CD4-positive, alpha-beta T cell (primary cell): ENCODE results near the gene RNF223. TPM values are rescaled to one million over a fixed set of nuclear protein-coding genes. Genes with fewer than 3 reads are reported as not detected.
A peak's percentile ranks its signal among the peaks of the same experiment; 100 is the strongest.

ENCODE experiments used
- ATAC-seq: fragments of 200-7000 bp; cut with Tn5 transposase; one replicate; pipeline ENCODE4 v1.10.0; 2022; ENCODE audit warnings: mild to moderate bottlenecking; ENCODE audit not compliant: poor library complexity
- CTCF ChIA-PET: fragments of 350-600 bp; sonication (Branson Sonifier 250); formaldehyde crosslinking; loops from one replicate; lab custom pipeline; 2021; ENCODE audit warnings: antibody characterized with exemption, inconsistent platforms; lab: Charles Lee
- POLR2A ChIA-PET: fragments of 350-600 bp; sonication (Branson Sonifier 250); formaldehyde crosslinking; loops from one replicate; lab custom pipeline; 2021; ENCODE audit warnings: antibody characterized with exemption, inconsistent platforms; lab: Charles Lee
- DNase-seq, 14 experiments: peaks; one replicate each; pipeline ENCODE4 v3.0.0-alpha.2; 2013 to 2020; ENCODE audit warnings: mixed read lengths in 2 of 14
- H3K27ac ChIP-seq, 2 donors: one replicate each; pipeline versions ENCODE4 v1.5.1 to v1.7.0; 2013; ENCODE audit warnings: low read length in 2 of 2, low read depth in 1 of 2, mild to moderate bottlenecking in 1 of 2
- H3K27me3 ChIP-seq, 2 experiments: 1 replicate in 1 of 2; 2 replicates in 1 of 2; pipeline versions ENCODE4 v1.6.1 to v1.7.0; 2013; ENCODE audit warnings: low read length in 2 of 2, control low read depth in 1 of 2, mild to moderate bottlenecking in 1 of 2, moderate library complexity in 1 of 2; ENCODE audit not compliant: insufficient read depth in 2 of 2, control insufficient read depth in 1 of 2
- H3K36me3 ChIP-seq: one replicate; pipeline ENCODE4 v1.6.1; 2013; ENCODE audit warnings: low read length, control low read depth; ENCODE audit not compliant: insufficient read depth
- H3K4me1 ChIP-seq: one replicate; pipeline ENCODE4 v1.6.1; 2013; ENCODE audit warnings: low read length, control low read depth; ENCODE audit not compliant: insufficient read depth
- H3K4me3 ChIP-seq: one replicate; pipeline ENCODE4 v1.5.1; 2013; ENCODE audit warnings: mild to moderate bottlenecking, low read length, moderate library complexity
- H3K9me3 ChIP-seq, 2 experiments: 1 replicate in 1 of 2; 2 replicates in 1 of 2; pipeline versions ENCODE4 v1.6.1 to v1.7.0; 2013; ENCODE audit warnings: low read length in 2 of 2, mild to moderate bottlenecking in 2 of 2, control low read depth in 1 of 2, moderate library complexity in 1 of 2; ENCODE audit not compliant: control insufficient read depth in 1 of 2, insufficient read depth in 1 of 2
- H3K27ac Mint-ChIP-seq: one replicate; pipeline ENCODE4 v1.8.0; 2020; ENCODE audit warnings: mixed read lengths
- H3K27me3 Mint-ChIP-seq: one replicate; pipeline ENCODE4 v1.8.0; 2021; ENCODE audit warnings: mixed read lengths
- H3K36me3 Mint-ChIP-seq: one replicate; pipeline ENCODE4 v1.8.0; 2021; ENCODE audit warnings: low read depth, mixed read lengths
- H3K4me1 Mint-ChIP-seq: one replicate; pipeline ENCODE4 v1.8.0; 2021; ENCODE audit warnings: low read depth, mixed read lengths
- H3K4me3 Mint-ChIP-seq: one replicate; pipeline ENCODE4 v1.8.0; 2020; ENCODE audit warnings: mild to moderate bottlenecking, mixed read lengths
- H3K9me3 Mint-ChIP-seq: one replicate; pipeline ENCODE4 v1.8.0; 2020; ENCODE audit warnings: mixed read lengths
- CTCF ChIP-seq: fragments of 200-600 bp; IDR thresholded peaks from one replicate; pipeline ENCODE4 v1.8.0; 2022; ENCODE audit warnings: antibody characterized with exemption, mild to moderate bottlenecking
- intact Hi-C, 2 experiments: fragments of 100-400 bp; cut with DNase I in 1 of 2; cut with micrococcal nuclease in 1 of 2; formaldehyde crosslinking; loops; one replicate each; pipeline versions ENCODE4 v1.15.1 to v1.9.0; 2023 to 2025; cut with DNase I, micrococcal nuclease
- total RNA-seq, 174 experiments: library from RNA in 2 of 174; stranded (reverse) in 2 of 174; gene quantifications; one replicate each; pipeline ENCODE4 v1.2.3 and lab custom pipeline; 2021 to 2026

Gene RNF223
- total RNA-seq, 2 experiments from 2014 or later, result not detected

GRCh38 chr1:1063945-1064831 is 9.9 kb downstream of the RNF223 start:
- TF ChIP-seq CTCF, result peak; percentile 88
- peaks cover 24% of the 10 kb centered on the region for H3K27me3 Mint-ChIP-seq
- H3K36me3 Mint-ChIP-seq, result no peaks in the 10 kb centered on the region
- POLR2A ChIA-PET, result interaction anchor here (0.8 kb wide), 1 partner anchor 51 kb away, joined by 3 read pairs; the partner anchor contains the start of gene ISG15
- H3K27ac Mint-ChIP-seq, result no peak overlapping the region
- peak overlapping the region; percentile 25 for H3K4me3 Mint-ChIP-seq
- intact Hi-C loops, result loop anchor here (1.0 to 10.0 kb wide), 3 partner anchors 32 to 159 kb away; no protein-coding TSS in a partner anchor
- H3K4me1 ChIP-seq, result peaks cover 44% of the 10 kb centered on the region
- no peaks in the 10 kb centered on the region for H3K9me3 Mint-ChIP-seq
- H3K4me1 Mint-ChIP-seq, result no peaks in the 10 kb centered on the region
- peak; percentile 47 to 94 (median 70) for DNase-seq
- peaks cover 37 to 39% of the 10 kb centered on the region in 2 experiments for H3K27me3 ChIP-seq
- no peaks in the 10 kb centered on the region for H3K36me3 ChIP-seq
- peak; percentile 39 for ATAC-seq
- H3K4me3 ChIP-seq, result no peak overlapping the region
- CTCF ChIA-PET, result interaction anchor here (0.7 to 1.3 kb wide), 9 partner anchors 23 to 241 kb away, joined by 3 to 7 read pairs (median 3); partner anchors contain the start of genes AGRN and PLEKHN1
- peaks cover 0 to 39% of the 10 kb centered on the region in 2 experiments for H3K9me3 ChIP-seq
- no peak overlapping the region for H3K27ac ChIP-seq

GRCh38 chr1:1063261-1063944 is 10.7 kb downstream of the RNF223 start:
- no peaks in the 10 kb centered on the region for H3K9me3 Mint-ChIP-seq
- Histone ChIP-seq H3K4me1 (peaks cover 50% of the 10 kb centered on the region), H3K27me3 (peaks cover 44 to 47% of the 10 kb centered on the region in 2 experiments), H3K4me3 (no peak overlapping the region), H3K36me3 (no peaks in the 10 kb centered on the region), H3K9me3 (peaks cover 0 to 46% of the 10 kb centered on the region in 2 experiments), H3K27ac (no peak overlapping the region)
- ChIA-PET CTCF (interaction anchor here (0.8 to 1.3 kb wide), 8 partner anchors 29 to 242 kb away, joined by 3 to 7 read pairs (median 3); partner anchors contain the start of genes AGRN and PLEKHN1), POLR2A (interaction anchor here (0.8 kb wide), 1 partner anchor 50 kb away, joined by 3 read pairs; the partner anchor contains the start of gene ISG15)
- no peak overlapping the region for H3K27ac Mint-ChIP-seq
- H3K4me1 Mint-ChIP-seq, result peaks cover 4% of the 10 kb centered on the region
- intact Hi-C loops, result loop anchor here (1.0 to 10.0 kb wide), 3 partner anchors 31 to 159 kb away; no protein-coding TSS in a partner anchor
- DNase-seq (no peak), ATAC-seq (no peak)
- H3K27me3 Mint-ChIP-seq, result peaks cover 30% of the 10 kb centered on the region
- no peak overlapping the region for H3K4me3 Mint-ChIP-seq
- H3K36me3 Mint-ChIP-seq, result no peaks in the 10 kb centered on the region
- no peak for TF ChIP-seq CTCF
